ENCODE data around the gene DFFA.

- peak in 1 of 2 experiments; percentile 29; a peak in 1 of 4 replicates for TF ChIP-seq EP300 (IDR thresholded peaks at IDR 0.05; ENCODE audit: borderline replicate concordance in 1 of 2, low read depth in 1 of 2, low read length in 1 of 2)
- no peak for TF ChIP-seq USF2 (IDR thresholded peaks at IDR 0.05; ENCODE audit: borderline replicate concordance, low read depth, low read length)
- 0 out of 2 replicates have a peak, but pooled peaks have one; percentile 35 for TF ChIP-seq POLR2AphosphoS5 (IDR thresholded peaks at IDR 0.05; ENCODE audit: low read depth, low read length)
- no peak for TF ChIP-seq RAD21 (IDR thresholded peaks at IDR 0.05; ENCODE audit: low read length)
- no peak for TF ChIP-seq CTCF (IDR thresholded peaks at IDR 0.05)
- no peak for TF ChIP-seq SMC3 (IDR thresholded peaks at IDR 0.05; ENCODE audit: low read depth, low read length)
These were observed 36.2 kb upstream of the DFFA start for GRCh38 chr1:10508511-10508951.

All from SK-N-SH (cell line).